ENCODE data around the gene XPO5.
A peak's percentile ranks its signal among the peaks of the same experiment; 100 is the strongest.

The XPO5 gene

GRCh38 chr6:43575772-43576551, at the start of gene XPO5, which contains the start of gene POLH:
Gene XPO5, minus strand, starts transcription at chr6:43576038. Its CDS starts 174 bp downstream, at chr6:43575864.
Gene POLH, plus strand, starts transcription at chr6:43576185. Its CDS starts 6,135 bp downstream, at chr6:43582320.
- DNase-seq (ENCODE audit: extremely low read depth, low read depth), result peak; percentile 61
- TF ChIP-seq CTCF (IDR thresholded peaks at IDR 0.05; ENCODE audit: low read depth, low read length, missing control alignments), result no peak
- H3K4me3 ChIP-seq (replicated peaks; ENCODE audit: low read depth, low read length), result peak within 1 kb of the TSS; percentile 99

GRCh38 chr6:43625393-43625992, 49.7 kb upstream of the XPO5 start:
- no peak overlapping the region for H3K4me3 ChIP-seq (replicated peaks; ENCODE audit: low read depth, low read length)
- TF ChIP-seq CTCF (IDR thresholded peaks at IDR 0.05; ENCODE audit: low read depth, low read length, missing control alignments), result no peak
- no peak for DNase-seq (ENCODE audit: extremely low read depth, low read depth)

- no peak for DNase-seq (ENCODE audit: extremely low read depth, low read depth)
- TF ChIP-seq CTCF (IDR thresholded peaks at IDR 0.05; ENCODE audit: low read depth, low read length, missing control alignments), result no peak
- H3K4me3 ChIP-seq (replicated peaks; ENCODE audit: low read depth, low read length), result no peak overlapping the region
Measured at GRCh38 chr6:43624786-43625288, 49.0 kb upstream of the XPO5 start.

GRCh38 chr6:43623880-43624785, 48.3 kb upstream of the XPO5 start:
- DNase-seq (ENCODE audit: extremely low read depth, low read depth), result no peak
- no peak for TF ChIP-seq CTCF (IDR thresholded peaks at IDR 0.05; ENCODE audit: low read depth, low read length, missing control alignments)
- H3K4me3 ChIP-seq (replicated peaks; ENCODE audit: low read depth, low read length), result no peak overlapping the region

GRCh38 chr6:43622541-43622940, 46.7 kb upstream of the XPO5 start:
- DNase-seq (ENCODE audit: extremely low read depth, low read depth), result no peak
- TF ChIP-seq CTCF (IDR thresholded peaks at IDR 0.05; ENCODE audit: low read depth, low read length, missing control alignments), result no peak

GRCh38 chr6:43621836-43622180, 46.0 kb upstream of the XPO5 start:
- no peak overlapping the region for H3K4me3 ChIP-seq (replicated peaks; ENCODE audit: low read depth, low read length)
- DNase-seq (ENCODE audit: extremely low read depth, low read depth), result no peak
- TF ChIP-seq CTCF (IDR thresholded peaks at IDR 0.05; ENCODE audit: low read depth, low read length, missing control alignments), result no peak

More at GRCh38 chr6:43622541-43622940, 46.7 kb upstream of the XPO5 start:
- no peak overlapping the region for H3K4me3 ChIP-seq (replicated peaks; ENCODE audit: low read depth, low read length)
